IPS-NIHi11 (cell line): ENCODE measurements around the gene IFT74.

Source experiments
- DNase-seq: peaks from one replicate; pipeline ENCODE4 v3.0.0; 2012; ENCODE audit warnings: mixed read lengths, low spot score

Gene IFT74

DNA sequence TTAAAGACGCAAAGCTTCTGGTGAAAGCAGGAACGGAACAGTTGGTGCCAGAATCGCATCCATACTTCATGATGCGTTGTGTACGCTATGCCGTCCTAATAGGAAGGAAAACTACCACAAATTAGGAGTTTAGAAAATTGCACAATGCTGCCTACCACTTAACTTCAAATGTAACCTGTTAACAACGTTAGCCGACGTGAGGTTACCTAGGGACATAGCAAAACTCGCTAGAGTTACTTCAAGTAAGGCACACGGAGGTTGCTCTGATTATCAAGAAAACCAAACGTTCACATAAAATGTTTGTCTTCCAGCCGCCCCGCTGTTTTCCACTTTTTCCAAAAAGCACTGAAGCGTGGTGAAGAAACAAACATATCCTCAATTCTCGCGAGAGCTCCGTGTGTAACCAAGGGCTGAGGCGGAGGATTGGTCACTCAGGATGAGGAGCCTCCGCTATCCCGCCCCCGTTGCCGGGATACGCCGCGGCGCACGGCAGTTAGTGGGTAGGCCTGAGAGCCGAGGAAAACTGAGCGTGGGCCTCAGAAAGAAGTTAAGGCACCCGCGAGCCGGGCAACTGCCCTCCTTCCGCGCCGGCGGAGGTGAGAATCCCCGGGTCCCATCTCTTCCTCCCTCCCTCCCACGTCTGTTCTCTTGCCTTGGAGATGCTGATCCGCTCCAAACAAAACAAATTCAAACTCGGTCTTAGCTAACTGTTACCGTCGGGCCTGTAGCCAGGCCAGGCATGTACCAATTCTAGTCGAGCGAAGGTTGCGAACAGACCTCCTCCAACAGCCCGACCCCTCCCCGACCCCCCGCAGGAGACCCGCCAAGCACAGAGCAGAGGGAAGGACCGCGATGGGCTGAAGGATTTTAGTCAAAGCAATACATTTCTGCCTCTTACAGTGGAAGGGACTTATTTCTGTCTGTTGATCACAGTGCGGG, at the start of gene IFT74:
Gene IFT74, plus strand, starts transcription at position 492 of the 939 bp plus-strand sequence. CDS start 5,556 bp downstream, outside the sequence.
- DNase-seq = peak; percentile 99

DNA sequence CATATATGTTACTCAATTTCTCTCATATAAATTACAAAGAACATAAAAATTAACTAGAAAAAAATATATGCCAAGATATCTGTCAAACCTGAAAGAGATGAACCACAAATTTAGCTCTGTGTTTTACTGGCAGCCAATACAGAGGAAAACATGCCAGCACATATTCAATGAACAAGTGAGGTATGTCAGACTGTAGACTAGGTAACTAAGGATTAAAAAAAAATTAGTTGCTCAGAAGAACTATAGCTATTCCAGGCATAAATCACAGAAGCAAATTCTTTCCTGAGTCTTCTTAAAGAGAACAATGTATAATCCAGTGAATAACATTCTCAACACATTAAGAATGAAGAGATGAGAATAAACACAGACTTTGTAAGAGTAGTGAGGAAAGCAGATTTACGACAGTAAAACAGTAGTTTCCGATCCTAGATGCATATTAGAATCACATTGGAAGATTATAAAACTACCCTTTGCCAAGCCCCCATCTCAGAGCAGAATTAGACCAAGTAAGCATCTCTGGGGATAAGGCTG, 43.0 kb upstream of the IFT74 start:
- no peak for DNase-seq

DNA sequence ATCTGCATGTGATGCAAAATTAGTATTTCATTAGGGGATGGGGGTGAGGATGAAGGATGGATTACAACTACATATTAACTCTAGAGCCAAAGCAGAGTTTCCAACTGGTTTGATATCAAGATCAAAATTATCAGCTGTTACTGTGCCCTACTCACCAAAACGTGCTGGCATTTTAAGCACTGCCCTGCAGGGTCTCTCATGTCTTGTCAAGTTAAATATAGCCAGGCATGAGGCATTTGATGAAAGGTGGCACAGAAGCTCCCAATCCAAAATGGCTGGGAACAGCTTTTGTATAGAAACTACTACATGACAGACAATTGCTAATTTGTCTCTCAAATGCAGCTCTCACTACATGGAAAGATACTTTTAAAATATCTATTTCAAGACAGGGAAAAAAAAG, 36.5 kb upstream of the IFT74 start:
- no peak for DNase-seq

DNA sequence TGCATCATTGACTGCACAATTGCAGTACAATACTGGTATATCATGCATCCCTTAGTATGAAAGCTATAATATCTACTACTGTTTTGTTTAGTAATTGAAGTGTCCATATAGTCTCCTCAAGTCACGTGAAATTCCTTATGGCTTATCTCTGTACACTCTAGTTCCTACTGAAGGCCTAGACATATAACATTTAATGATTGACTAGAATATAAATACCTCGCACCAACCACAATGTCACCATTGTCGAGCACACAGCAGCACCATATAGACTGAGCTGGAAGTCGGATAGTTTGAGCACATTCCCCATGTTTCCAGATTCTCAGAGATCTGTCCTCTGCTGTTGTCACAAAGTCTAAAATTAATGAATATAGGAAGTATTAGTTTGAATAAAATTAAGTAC, 30.6 kb upstream of the IFT74 start:
- DNase-seq = no peak

DNA sequence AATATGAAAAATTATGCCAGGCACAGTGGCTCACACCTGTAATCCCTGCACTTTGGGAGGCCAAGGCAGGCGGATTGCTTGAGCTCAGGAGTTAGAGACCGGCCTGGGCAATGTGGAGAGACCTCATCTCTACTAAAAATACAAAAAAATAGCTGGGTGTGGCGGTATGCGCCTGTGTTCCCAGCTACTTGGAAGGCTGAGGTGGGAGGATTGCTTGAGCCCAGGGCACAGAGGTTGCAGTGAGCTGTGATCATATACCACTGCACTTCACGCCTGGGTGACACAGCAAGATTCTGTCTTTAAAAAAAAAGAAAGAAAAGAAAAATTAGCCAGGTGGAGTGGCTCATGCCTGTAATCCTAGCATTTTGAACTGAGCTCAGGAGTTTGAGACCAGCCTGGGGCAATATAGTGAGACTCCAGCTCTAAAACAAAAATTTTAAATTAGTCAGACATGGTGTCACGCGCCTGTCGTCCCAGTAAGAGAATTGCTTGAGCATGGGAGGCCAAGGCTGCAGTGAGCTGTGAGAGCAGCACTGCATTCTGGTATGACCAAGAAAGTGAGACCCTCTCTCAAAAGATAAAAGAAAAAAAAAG, 27.2 kb upstream of the IFT74 start:
- DNase-seq = no peak

DNA sequence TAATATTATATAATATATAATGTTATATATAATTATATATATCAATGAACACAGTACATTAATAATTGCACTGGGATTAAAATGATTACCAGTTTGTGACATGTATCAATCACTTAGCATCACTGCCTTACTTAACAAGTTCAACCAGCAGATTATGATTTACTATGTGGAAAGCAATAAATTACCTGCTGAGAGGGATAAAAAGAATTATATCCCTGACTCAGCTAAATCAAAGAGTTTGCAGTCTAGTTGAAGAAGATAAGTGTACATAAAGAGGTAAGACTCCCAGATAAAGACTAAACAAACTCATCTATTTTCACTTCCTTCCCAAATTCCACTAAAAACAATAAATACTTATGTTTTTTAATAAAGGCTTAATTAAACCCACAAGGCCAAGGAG, 20.4 kb upstream of the IFT74 start:
- no peak for DNase-seq

DNA sequence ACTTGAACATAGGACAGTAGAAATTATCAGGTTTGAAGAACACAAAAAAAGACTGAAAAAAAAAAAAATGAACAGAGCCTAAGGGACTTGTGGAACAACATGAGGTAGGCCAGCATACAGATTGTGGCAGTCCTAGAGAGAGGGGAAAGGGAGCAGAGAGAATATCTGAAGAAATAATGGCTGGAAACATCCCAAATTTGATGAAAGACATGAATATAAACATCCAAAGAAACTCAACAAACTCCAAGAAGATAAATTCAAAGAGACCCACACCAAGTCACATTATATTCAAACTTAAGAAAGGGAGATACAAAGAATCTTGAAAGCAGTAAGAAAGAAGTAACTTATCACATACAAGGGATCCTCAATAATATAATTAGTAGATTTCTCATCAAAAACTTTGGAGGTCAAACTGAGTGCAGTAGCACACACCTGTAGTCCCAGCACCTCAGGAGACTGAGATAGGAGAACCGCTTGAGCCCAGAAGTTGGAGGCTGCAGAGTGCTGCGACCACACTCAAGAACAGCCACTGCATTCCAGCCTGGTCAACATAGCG, 18.3 kb upstream of the IFT74 start:
- DNase-seq = no peak

DNA sequence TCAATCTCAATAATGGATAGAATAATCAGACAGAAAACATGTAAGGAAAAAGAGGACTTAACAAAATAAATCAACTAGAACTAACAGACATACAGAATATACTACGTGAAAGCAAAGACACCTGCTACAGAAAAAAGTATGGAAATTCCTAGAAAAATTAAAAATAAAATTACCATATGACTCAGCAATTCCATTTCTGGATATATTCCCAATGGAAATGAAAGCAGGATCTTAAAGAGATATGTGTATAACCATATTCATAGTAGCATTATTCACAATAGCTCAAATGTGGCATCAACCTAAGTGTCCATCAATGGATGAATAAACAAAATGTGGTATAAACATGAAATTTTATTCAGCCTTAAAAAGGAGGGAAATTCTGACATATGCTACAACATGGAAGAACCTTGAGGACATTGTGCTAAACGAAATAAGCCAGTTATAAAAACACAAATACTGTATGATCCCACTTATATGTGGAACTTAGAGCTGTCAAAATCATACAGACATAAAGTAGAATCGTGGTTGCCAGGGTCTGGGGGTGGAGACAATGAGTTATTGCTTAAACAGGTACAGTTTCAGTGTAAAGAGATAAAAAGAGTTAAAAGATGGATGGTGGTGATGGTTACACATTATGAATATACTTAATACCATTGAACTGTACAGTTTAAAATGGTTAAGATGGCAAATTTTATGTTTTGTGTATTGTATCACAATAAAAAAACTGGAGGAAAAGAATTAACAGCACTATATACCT, 16.1 kb upstream of the IFT74 start:
- no peak for DNase-seq

DNA sequence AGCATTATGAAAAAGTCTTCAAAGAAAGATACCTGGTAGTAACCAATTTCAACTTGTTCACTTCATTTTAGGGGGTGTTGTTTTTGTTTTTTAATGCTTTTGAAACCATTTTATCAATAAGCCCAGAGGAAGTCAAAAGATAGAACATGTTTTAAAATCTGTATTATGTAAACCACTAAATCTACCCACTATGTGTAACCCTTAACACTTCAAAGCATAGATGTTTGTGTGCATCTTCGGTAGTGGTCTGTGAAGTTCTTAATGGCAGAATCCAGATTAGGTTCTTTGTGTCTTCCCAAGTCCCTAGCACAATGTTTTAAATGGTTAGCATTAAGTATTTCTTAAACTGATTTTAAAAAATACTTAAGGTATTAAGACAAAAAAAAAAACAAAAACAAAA, 15.4 kb upstream of the IFT74 start:
- no peak for DNase-seq

DNA sequence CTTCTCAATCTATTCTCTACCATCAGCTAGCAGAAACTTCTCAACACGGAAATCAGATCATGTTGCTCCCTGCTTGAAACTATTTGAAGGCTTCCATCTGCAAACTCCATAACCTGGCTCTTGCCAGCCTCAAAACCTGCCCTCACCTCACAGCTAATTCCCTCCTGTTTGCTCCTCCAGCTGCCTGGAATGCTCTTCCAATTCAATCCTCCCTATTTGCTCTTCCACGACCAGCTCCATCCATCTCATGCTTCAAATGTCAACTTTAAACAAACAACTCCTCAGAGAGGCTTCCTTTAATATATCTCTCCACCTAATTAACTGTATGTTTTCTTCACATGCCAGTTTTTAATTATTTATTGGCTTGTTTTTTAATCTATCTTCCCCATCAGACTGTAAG, 10.6 kb upstream of the IFT74 start:
- no peak for DNase-seq

DNA sequence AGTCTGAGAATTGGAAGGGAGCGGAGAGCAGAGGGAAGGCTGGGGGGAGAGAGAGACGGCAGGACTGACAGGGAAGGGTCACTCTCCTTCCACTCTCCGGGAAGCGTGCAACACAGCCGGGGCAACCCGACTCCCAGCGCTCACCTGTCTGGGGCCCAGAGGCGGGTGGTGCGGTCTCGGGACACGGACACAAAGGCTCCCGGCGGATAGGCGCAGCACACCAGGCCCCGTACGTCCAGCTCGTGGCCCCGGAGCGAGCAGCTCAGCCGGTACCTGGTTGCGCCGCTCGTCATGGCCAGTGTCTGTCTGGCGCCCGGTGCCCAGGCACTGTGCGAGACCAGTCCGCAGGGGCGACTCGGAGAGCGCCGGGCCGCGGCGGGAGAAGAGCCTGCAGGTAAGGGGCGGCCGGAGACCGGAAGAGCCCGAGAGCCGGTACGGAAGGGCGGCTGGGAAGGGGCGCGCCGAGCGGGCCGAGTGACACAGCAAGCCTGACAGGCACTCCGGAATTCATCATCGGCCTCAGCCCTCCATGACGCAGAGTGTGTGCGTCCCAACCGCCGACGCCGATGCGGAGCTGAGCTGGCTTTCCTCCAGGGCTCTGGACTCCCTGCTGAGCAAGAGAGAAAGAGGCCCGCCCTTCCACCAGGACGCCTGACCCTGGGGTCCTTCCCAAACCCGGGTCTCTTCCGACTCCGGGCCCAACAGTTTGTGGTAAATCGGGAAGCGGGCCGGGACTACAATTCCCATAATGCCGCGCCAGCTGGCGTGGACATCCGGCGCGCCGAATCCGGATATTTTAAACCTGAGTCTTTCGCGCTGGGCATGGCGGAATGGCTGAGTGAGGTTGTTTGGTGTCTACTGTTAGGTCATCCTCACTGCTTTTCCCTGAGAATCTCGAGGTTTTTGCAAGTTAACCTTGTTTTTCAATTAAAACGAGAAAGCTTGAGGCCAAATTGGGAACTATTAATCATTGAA, 9.2 kb upstream of the IFT74 start, which contains the start of gene PLAA:
Gene PLAA, minus strand, starts transcription at position 490 of the 975 bp plus-strand sequence. Its CDS starts 197 bp downstream, at position 293.
- DNase-seq = peak; percentile 93

DNA sequence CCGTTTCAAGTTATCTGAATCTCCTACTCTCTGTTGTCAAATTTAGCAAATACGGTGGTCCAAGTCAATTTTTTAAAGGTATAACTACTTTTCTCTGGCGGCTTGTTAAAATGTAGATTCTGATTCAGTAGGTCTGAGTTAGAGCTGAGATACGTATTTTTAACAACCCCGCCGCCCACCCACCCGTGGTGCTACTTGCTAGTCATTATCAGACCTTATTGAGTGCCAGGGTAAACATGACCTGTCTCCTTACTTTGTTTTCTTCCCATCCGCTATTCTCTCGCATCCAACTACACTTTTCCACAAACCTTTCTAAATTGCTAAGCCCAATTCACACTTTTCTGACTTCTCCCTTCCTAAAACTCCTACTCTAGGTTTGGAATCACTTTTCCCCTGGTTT, 8.5 kb upstream of the IFT74 start:
- no peak for DNase-seq

DNA sequence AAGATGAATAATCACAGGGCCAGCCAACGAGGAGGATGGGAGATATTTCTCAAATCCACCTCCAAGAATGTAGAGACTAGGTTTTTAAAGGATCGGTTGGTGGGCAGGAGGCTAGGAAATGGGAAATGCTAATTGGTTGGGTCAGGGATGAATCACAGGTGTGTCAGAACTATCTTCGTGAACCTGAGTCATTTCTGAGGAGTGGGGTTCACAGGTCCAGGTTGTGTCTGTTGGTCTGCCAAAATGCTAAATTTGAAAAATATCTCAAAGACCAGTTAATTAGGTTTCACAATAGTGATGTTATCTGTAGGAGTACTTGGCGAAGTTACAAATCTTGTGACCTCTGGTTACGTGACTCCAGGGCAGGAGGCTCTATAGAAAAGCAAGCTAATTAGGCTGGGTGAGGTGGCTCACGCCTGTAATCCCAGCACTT, 6.6 kb upstream of the IFT74 start:
- no peak for DNase-seq

DNA sequence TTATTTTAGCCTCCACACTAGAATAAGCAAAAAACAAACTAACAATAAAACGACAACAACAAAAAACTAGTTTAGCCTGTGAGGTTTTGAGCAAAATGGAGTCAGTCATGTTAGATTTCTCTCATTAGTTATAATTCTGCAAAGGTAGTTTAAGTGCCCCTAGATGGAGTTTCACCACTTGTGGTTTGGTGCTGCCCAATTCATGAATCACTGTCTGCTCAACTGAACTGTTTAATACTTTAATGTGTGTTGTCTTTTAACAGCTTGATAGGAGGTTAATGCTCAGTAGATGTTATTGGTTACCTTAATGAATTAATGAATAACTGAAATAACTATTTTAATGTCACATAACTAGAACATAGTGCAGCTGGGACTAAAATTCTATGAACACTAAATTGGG, 5.7 kb upstream of the IFT74 start:
- no peak for DNase-seq

DNA sequence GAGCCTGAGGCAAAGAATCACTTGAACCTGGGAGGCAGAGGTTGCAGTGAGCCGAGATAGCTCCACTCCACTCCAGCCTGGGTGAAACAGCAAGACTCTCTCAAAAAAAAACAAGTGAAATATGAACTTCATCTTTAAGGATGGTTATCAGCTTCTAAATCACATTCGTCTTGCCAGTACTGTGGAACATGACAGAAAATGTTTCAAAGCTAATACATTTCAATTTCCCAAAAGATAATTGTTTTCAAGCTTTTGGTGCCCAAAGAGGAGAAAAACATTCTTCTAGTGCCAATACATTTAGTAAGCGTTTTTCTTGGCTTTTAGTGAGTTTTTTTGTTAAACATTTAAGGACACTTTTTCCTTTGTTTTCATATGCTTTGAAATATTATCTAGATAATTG, 4.4 kb upstream of the IFT74 start:
- no peak for DNase-seq

DNA sequence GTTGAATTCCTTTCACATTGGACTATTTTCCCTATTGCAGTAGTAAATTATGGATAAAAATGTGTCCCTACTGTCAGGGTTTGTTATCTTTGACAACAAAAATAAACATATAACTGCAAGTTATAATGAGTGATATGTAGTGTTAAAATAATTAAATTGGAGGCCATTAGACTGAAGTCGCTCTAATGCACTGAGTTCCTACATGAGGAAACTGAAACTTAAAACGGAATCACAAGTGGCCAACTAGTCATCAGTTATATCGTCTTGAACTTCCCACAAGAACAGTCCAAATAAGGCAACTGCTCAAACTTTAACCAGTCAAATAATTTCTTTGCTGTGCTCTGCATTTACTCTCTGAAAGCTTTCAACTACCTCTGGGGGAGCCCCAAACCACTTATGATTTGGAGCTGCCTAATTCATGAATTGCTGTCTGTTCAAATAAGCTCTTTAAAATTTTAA, 2.1 kb upstream of the IFT74 start:
- no peak for DNase-seq

DNA sequence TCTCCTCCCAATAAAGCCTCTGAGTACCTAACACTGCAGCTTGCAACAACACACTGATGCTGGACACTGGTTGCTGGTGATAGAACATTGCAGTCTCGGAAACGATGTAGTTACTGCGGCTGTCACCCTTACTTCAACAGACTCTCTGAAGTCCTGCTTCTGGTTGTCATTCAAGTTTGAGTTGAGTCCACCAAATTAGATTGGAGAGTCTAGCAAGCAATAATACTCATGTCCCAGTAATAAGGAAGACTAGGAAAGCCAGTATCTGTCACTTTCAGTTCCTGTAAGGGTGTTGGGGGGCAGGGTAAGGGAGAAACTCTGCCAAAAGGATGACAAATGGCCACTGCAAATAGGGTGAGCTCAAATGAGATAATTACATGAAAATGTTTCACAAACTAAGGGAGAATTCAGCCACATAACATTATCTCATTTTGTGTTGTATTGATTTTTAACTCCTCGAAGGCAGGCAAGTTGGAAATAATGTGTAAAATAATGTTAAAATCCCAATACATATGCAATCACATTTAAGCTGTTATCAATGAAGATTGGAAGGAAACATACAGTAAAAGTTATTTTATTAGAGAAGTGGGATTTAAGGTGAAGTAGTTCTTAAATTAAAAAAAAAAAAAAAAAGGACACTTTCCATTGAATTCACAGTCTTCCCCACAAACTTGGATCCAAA, 849 bp upstream of the IFT74 start:
- no peak for DNase-seq

DNA sequence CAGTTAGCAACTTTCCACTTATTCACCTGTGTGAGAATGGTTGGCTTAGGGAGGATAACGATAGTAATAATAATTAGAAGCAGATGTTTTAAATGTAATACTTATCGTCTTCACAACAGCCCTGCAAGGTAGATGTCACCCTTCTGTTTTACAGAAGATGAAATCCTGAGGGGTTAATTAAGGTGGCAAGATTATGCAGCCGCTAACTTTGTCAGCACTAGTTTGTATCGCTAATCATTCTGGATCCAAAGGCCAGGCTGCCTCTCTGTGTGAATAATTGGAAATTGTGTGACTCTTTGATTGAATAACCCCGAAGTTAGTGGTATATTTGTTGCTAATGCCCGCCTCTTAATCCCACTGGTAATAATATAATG, 635 bp downstream of the IFT74 start:
- DNase-seq = no peak

DNA sequence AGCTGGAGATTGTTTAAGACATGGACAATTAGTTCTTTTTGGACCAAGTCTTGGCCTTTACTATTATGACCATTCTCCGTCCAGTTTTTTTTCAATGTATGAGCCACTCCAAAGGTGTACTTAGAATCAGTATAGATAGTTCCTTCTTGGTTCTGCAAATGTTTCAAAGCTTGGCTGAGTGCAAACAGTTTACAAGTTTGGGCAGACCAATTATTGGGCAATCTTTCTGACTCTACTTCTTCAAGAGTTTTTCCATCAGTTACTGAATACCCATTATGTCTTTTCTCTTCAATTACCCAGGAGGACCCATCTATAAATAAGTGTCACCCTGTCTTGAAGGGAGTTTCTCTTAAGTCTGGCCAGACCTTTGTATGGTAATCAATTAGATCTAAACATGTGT, 15.5 kb downstream of the IFT74 start:
- no peak for DNase-seq

DNA sequence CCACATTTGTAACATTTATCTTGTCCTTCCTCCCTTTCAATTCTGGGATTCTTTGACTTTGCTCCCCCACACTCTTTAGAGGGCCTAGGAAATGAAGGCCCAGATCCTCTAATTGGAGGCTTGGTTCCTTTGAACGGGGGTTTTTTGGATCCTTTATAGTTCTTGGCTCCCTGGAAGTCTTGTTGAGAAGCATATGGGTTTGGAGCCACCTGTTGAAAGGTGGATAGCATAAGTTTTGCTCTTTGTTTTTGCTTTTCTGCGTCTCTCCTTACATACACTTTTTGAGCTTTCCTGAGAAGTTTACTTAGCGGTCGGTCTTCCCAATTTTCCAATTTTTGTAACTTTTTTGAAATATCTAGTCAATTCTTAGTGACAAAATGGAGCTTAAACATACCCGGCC, 17.8 kb downstream of the IFT74 start:
- DNase-seq = no peak
